NCI-H82 (cell line): ENCODE measurements around the gene NEUROD2.

Experiments used
- DNase-seq: peaks from one replicate; lab custom pipeline; 2025; lab: John Stamatoyannopoulos, UW

NEUROD2 gene

DNA sequence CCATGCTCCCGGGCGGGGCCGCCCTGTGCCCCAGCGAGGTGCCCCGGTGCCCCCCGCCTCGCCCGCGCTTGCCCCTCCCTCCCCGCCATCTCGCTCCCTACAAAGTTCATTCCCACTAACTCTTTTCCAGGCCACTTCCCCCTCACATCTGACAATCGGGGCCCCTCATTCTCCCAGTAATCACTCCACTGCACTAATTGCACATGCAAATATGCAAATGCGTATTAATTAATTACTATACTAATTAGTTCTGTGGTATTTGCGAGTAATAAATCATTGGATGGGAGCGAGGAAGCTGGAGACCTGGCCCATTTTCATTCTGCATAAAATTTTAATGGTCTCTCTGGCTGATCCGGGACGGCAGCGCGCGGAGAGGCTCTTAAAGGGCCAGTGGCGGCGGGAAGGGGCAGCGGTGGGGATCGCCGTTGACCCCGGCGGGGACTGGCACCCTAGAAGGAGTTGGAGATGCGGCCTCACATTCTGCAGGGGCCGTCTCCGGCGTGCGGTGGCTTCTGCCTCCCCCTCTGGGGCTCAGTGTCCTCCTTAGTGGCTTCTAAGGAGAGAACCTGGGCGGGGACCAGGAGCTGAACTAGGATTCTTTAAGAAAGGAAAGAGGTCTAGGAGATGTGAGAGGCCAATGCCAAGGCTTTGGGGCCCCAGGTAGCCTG, 10.7 kb upstream of the NEUROD2 start:
- DNase-seq, result peak; percentile 45

DNA sequence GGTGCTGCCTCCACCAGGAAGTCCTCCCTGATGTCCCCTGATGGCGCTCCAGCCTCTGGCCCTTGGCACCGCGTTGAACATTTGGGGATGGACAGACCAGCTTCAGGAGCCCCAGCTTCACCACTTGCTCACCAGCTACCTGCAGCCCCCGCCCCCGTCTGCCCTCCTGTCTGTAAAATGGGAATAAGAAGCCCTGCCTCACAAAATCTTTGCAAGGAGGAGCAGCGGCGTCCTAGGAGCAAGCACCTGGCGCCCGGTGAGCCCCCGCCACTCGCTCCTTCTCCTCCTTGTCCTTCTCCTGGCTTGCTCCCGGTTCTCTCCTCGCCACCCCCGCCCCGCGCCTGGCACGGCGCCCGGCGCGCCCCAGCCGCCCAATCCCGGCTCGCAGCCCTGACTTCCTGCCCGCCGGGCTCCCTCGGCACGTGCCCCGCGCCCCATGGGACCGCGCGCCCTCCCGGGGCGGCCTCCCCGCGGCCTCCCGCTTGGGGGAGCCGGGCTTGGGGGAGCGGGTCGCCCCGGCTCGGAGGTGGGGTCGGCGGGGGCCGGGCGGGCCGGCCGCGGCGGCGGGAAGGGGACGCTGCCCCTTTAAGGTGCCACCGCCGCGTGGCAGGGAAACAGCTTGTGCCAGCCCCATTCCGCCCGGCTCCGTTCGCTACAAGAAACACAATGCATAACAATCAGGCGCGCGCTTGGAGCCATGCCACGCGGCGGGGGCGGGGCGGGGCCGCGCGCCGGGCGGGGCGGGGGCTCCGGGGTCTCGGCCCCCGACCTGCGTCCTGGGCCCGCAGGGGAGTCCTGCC, 9.9 kb upstream of the NEUROD2 start:
- DNase-seq, result peak; percentile 67

DNA sequence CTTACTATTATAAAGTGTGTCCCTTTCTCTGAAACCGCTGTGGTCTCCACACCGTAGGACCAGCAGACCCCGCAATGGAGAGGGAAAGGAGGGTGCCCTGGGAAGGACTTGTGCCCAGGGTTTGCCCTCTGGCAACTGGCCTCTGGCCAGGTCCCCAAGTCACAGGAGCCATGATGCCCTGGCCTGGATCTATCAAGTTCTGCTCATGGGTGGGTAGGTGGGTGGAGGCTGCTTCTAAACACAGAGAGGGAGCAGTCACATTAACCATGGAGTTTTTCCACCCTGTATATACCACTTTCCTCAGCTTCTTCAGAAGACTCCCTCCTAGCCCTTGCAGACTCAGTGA, 9.4 kb upstream of the NEUROD2 start:
- no peak for DNase-seq

DNA sequence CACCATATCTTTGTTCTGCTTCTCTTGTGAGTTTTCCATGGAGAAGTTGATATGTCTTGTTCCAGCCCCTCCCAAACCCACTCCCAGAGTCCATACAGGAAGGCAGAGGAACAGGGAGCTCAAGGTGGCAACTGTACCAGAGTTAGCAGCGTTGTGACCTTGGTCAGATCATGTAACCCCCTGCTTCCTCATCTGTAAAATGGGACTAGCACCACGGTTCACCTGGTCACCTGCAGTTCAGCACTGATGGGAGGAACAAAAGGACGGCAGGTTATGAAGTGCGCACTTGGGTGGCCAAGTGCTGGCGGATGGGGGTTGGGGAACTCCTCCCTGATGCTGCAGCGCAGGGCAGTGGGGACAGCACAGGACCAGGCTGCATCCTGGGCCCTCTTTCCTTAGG, 7.7 kb upstream of the NEUROD2 start:
- DNase-seq, result no peak

DNA sequence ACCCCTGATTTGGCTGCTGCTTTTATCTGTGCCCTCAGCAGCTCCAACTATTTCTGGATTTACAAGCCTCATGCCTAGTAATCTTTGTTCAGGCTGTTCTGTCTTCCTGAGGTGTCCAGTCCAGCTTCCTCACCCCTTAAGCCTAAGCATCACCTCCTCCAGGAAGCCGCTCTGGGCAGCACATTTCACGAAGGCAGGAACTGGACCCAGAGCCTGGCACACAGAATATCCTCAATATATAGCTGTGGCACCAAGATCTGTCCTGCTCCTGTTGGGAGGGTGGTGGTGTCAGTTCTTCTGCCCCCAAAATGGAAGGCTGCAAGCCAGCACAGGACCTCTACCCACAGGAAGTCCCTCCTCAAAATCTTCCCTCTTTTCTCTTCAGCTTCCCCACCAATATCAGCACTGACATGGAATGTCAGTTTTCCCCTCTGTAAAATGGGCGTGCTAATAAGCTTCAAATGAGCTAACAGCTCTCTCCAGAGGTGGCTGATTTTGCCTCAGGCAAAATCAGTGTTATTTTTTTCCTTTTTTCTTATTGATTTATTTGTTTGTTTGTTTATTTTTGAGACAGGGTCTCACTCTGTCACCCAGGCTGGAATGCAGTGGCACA, 6.9 kb upstream of the NEUROD2 start:
- no peak for DNase-seq

DNA sequence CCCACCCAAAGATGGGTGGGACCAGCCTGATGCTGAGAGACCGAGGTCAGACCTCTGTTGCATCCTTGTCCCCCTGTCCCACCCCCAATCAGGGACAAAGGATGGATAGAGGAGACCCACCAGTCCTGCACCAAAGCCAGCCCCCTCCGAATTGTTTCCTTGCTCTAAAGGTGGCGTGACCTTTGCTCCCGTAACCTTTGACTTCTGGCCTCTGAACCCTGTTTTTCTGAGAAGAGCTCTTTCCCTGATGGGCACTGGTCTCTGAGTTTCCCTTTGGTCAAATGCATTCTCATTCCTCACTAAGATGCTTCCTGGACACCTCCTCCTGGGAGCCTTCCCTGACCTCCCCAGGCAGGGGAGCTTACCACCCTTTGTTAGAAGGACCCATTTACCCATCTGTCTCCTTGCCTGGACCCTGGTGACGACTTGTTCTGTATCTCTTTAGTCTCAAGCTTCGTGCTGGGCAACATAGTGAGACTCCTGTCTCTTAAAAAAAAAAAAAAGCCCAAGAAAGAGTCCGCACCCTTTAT, 5.3 kb upstream of the NEUROD2 start:
- no peak for DNase-seq

DNA sequence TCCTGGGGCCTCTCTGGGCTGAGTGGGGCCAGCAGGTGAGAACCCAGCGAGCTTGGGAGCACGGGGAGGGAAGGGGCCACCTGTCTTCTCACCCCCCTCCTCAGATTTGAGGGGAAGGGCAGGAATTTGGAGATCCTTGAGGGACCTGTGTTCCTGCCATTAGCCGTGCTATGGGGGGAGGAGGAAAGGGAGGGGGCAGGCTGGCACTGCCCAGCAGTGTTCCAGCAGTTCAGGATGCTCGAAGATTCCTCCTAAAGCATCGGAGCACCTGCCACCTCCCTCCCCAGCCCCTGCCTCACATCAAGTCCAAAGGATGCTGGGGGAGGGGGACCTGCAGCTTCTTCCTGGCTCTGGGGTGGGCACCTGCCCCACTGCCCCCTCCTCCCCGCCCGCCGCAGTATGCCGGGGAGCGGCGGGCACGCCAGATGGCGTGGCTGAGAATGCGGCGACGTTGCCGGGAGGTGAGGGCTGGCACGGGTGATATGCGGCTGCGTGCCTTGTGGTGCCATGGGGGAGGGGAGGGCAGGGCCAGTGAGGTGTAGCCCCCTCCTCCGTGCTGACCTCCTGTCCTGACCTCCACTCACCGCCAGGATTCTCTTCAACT, 4.7 kb upstream of the NEUROD2 start:
- no peak for DNase-seq

DNA sequence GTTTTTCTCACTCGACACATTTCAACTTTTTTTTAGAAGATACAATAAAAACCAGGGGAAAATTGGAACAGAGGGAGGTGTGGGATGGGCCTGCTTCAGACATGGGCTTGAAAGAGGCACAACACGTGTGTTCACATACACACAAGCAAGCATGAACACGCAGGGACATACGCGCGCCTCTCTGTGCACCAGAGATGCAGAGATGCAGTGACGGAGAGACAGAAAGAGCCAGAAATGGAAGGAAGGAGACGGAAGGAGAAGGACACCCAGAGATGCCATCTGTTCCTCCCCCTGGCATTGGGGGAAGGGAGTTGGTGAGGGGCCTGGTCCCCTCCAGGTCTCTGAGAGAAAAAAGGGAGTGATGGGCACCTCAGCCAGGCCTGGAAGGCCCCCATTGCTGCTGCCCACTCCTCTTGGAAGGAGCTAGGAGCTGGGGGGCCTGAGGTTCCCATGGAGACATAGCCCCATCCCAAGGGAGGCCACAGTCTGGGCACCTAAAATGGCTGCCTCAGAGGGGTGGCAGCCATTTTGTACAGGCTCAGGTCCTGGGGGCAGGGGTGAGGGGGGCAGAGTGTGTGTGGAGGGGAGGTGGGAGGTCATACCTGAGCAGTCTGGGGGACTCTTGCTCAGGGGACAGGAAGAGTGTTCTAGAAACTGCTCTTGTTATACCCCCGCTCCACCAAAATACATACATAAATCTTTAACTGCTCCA, 3.8 kb upstream of the NEUROD2 start:
- no peak for DNase-seq

DNA sequence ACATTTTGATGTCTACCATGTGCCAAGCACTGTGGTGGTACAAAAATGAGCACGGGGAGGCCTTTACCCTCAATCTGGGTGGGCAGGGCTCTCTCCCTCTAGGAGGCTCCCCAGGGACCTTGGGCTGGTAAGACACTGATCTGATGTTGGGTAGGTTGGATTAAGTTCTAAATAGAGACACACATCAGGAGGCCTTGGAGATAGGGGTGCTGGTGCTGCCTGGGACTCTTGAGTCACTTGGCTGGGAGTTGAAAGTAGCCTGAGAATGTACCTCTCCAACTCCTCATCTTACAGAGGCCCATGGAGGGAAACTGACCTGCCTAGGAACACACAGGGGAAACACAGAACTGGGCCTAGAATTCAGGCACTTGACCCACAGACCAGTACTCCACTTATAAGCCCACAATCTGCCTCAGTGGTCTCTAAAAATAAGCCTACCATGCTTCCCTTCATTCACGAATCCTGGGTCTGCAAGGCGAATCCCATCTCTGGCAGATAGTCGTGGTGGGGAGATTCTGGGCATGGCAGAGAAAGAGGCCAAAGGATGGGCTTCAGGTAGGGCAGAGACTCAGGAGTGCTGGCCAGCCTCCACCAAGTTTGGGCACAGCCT, 1.8 kb upstream of the NEUROD2 start:
- peak; percentile 27 for DNase-seq

DNA sequence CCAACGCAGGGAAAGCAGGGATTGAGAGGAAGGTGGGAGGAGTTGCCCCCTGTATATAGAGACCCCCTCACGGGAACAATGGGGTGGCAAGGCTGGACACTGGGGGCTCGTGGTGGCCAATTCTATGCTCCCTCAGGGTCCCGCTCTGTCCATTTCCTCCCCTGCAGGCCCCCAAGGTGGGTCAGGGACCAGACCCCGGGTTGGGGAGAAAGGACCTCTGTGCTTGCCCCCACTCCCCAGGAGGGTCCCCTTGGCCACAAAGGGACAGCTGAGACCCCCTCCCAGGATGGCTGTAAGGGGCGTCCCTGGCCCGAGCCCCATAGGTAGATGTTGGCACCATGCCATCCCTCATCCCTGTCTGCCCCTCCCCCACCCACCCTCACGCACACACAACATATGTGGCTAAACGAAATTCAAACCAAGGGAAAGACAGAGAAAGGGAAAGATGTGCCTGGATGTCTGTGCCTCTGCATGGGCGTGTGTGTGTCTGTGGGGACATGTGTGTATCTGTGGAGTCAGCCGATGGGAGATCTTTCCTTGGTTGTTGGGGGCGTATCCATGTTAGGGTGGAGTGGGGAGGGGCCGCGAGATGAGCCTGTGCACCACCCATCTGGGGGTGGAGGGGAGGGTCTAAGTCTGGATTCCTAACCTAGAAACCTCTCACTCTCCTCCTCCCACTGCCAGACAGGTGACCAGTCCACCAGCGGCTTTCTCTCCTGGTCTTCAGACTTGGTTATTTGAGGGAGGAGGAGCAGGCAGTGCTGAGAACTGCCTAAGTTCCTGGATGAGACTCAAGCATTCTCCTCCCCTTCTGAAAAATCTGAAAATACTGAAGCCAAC, 642 bp upstream of the NEUROD2 start:
- peak; percentile 70 for DNase-seq

DNA sequence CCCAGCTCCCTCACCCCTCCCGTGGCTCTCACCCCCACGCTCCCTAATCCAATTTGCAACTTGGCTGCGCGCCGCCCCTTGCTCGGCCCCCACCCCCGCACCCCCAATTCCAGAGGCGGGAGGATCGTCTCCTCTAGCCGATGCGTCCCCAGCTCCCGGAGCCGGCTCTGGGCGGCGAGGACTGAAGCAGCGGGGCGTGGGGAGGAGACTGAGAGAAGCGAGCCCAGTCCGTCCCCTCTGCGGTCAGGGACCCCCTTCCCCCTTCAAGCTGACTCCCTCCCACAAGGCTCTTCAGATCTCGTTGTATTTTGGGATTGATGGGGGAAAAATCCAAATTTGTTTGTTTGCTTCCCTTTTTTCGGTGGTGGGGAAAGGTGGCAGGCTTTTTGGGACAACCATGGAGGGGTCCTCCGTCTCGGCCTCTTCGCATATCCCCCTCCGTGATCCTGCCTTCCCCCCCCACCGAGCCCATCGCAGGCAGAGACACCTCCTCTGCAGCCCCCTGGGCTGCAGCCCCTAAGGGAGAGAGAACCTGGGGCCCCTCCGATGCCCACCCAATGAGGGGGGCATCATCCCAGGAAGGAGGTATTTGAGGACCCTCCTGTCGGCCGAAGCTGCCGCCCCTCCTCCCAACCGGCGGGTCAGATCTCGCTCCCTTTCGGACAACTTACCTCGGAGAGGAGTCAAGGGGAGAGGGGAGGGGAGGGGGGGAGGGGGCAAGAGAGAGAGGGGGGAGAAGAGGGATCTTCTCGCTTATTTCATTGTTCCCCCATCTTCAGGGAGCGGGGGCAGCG, 466 bp downstream of the NEUROD2 start:
- peak; percentile 46 for DNase-seq

DNA sequence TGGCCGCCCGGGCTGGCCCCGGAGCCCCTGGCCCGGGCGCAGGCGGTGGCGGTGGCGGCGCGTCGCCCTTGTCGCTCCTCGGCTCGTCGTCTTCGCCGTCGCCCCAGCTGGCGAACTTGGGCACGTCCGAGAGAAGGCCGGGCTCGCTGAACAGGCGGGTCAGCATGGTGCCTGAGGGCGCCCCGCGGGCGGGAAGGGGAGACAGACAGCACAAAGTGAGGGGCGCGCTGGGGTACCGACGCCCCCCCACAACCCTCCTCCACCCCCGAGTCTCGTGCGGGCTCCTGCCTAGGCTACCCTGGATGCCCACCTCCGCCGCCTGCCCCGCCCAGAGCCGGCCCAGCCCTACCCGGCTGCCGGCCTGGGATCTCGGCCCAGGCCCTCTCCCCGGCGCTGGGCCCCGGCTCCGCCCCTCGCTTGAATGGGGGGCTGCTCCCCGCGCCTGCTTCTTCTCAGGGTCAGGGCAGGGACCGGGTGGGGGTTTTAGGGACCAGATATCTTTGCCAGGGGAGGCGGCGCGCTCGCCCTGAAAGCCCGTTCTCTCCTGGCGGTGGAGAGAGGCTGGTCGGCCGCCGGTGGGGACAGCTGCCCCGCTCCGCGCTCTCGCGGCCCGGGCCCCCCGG, 1.2 kb downstream of the NEUROD2 start:
- no peak for DNase-seq

DNA sequence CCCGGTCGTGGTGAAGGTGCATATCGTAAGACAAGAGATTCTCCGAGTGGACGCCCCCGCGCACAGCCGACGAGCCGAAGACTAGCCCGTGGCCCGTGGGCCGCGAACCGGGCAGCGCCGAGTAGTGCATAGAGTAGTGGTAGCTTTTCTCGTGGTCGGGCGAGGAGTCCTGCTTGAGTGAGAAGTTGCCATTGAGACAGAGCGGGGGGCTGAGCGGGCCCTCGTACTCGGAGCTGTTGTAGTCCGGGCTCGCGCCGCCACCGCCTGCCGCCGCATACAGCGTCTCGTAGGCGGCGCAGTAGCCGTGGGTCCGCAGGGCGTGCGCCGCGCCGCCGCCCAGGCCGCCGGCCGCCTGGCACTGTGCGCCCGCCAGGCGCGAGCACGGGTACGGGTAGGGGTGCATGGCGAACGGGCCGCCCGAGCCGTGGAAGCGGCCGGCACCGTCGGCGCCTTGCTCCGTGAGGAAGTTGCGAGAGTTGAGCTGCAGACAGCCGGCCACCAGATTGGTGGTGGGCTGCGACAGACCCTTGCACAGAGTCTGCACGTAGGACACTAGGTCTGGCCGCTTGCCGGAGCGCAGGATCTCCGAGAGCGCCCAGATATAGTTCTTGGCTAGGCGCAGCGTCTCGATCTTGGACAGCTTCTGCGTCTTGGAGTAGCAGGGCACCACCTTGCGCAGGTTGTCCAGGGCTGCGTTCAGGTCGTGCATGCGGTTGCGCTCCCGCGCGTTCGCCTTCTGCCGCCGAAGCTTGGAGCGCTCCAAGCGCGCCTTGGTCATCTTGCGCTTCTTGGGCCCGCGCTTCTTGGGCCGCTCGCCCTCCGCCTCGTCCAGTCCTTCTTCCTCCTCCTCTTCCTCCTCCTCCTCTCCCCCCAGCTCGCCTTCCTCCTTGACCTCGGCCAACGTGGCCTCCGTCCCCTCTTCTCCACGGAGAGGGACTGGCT, 2.0 kb downstream of the NEUROD2 start:
- DNase-seq, result peak; percentile 36

DNA sequence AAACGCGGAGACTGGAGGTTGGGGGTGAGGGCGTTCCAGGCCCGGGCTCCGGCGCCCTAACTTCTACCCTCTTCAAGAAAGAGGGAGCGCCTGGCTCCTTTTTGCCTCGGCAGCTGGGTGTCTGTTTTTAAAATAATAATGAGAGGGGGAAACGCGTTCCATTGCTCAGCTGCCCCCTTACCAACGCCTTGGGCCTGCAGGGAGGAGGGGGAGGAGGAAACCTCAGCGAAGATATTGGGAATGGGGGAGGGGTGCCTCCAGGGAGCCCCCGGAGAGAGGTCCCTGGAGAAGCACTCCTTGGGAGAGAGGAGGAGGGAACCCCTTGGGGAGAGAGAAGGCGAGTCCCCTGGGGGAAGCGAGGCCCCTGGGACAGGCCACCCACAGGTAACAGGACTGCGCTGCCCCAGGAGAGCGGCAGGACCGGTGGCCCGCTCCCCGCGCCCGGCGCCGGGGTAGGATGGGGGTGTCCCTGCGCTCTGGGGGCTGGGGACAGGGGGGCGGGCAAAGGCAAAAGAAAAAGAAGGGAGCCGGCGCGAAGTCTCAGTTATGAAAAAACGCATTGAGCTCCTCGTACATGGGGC, 2.7 kb downstream of the NEUROD2 start:
- DNase-seq, result no peak

DNA sequence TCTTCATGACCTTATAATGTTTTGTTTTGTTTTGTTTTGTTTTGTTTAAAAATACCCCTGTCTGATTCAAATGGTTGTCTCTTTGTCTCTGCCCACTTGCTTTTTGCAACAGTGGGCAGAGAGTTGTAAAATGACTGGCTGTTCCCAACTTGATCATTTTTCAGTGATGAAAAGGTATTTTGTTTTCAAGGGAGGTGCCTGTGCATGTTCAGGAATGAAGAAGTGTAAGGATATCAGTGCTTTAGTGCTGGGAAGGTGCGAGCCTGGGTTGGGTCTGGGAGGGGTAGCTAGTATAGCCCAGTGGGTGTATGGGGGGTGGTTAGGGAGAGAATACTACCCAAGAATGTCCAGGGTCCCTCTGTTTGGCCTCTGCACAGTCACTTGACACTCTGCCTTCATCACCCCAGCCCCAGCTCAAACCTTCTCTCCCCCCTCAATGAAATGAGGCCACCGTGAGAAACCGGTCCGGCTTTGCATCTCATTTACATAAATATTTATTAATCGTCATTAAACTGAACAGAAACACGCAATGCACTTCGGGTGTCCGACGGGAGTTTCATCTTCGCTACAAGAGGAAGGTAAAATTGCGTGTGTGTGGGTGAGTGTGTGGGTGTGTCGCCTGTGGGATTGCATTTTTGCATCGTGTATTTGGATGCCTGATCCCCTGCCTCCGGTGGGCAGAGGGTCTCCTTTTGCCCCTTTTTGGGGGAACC, 4.3 kb downstream of the NEUROD2 start:
- DNase-seq, result no peak

DNA sequence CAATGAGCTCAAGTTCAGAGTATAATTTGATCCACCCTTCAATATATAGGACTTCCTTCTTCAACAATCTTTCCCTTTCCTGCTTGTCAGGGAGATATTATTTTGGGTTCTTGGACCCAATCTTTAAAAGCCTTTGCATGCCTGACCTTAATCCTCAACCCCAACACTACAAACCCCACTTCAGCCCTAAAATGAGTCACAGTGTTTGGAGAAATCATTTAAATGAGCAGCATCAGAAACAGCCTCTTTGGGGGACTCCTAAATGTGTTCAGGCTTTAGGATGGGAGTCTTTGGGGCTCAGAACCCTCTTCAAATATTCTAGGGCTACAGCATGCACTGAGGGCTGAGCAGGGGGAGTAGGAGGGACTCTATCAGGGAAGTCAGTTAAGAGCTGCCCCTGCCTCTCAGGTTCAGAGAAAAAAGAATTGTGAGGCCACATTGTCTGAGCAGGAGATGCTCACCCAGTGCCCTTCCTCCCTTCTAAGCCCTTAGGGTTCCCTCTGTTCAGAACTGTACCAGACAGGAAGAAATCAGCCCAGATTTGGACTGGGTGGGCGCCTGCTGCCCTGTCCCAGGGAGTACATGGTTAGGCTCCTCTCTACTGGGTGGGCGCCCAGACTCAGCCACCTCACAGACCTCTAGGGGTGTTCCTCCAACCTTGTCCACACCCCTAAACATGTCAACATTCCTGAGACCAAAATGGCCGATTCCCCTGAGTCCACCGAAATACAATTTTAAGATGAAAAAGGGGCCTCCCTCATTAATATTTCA, 5.0 kb downstream of the NEUROD2 start:
- DNase-seq, result no peak
